HepG2 (cell line): ENCODE results near the gene AGRP. TPM values are rescaled to one million over a fixed set of nuclear protein-coding genes. Genes with fewer than 3 reads are reported as not detected.

Experiments used
- CHCHD3 ChIP-seq: sonication (generic); formaldehyde crosslinking; IDR thresholded peaks from 2 replicates; pipeline ENCODE4 v1.8.0; 2022; ENCODE audit warnings: mild to moderate bottlenecking, missing genetic modification reagents, moderate library complexity
- CHD4 ChIP-seq: fragments of 200-600 bp; sonication (generic); IDR thresholded peaks from 2 replicates; pipeline ENCODE4 v1.7.0; 2017; ENCODE audit warnings: mild to moderate bottlenecking, low read length, borderline replicate concordance
- FIP1L1 ChIP-seq: fragments of 200-400 bp; formaldehyde crosslinking; IDR thresholded peaks from 2 replicates; pipeline ENCODE4 v1.6.1; 2018; ENCODE audit warnings: low read depth, mild to moderate bottlenecking, low read length, moderate library complexity, borderline replicate concordance; ENCODE audit not compliant: insufficient read depth
- FOXC1 ChIP-seq: sonication (generic); formaldehyde crosslinking; IDR thresholded peaks from 2 replicates; pipeline ENCODE4 v1.8.0; 2022; ENCODE audit warnings: mild to moderate bottlenecking, missing genetic modification reagents, borderline replicate concordance
- FOXM1 ChIP-seq: sonication (generic); formaldehyde crosslinking; IDR thresholded peaks from 2 replicates; pipeline ENCODE4 v1.5.0; 2020; ENCODE audit warnings: missing genetic modification reagents
- HDAC6 ChIP-seq: fragments of 200-600 bp; sonication (generic); IDR thresholded peaks from 2 replicates; pipeline ENCODE4 v1.7.0; 2017; ENCODE audit warnings: mild to moderate bottlenecking, antibody characterized with exemption, low read length, low read depth
- KDM3A ChIP-seq: IDR thresholded peaks from 2 replicates; pipeline ENCODE4 v1.6.1; 2018; ENCODE audit warnings: low read depth, missing compliant biosample characterization
- MED1 ChIP-seq: sonication (generic); formaldehyde crosslinking; IDR thresholded peaks from 2 replicates; pipeline ENCODE4 v1.4.0; 2020; ENCODE audit warnings: missing genetic modification reagents
- NFATC3 ChIP-seq: sonication (generic); formaldehyde crosslinking; IDR thresholded peaks from 2 replicates; pipeline ENCODE4 v1.5.1; 2020; ENCODE audit warnings: mild to moderate bottlenecking, missing genetic modification reagents
- RXRB ChIP-seq: IDR thresholded peaks from 2 replicates; pipeline ENCODE4 v1.6.1; 2016; ENCODE audit warnings: borderline replicate concordance, missing genetic modification reagents, missing compliant biosample characterization
- SAP130 ChIP-seq: IDR thresholded peaks from 2 replicates; pipeline ENCODE4 v1.6.1; 2016; ENCODE audit warnings: low read depth
- SIX4 ChIP-seq: sonication (generic); formaldehyde crosslinking; IDR thresholded peaks from 2 replicates; pipeline ENCODE4 v1.4.0; 2020; ENCODE audit warnings: missing genetic modification reagents
- THAP11 ChIP-seq: IDR thresholded peaks from 2 replicates; pipeline ENCODE4 v1.6.1; 2016; ENCODE audit warnings: missing biosample characterization, missing genetic modification reagents
- ZBTB20 ChIP-seq: sonication (generic); formaldehyde crosslinking; IDR thresholded peaks from 2 replicates; pipeline ENCODE4 v1.8.1; 2023; ENCODE audit warnings: missing genetic modification reagents, low read depth, mild to moderate bottlenecking, borderline replicate concordance
- ZBTB7B ChIP-seq: sonication (generic); formaldehyde crosslinking; IDR thresholded peaks from 2 replicates; pipeline ENCODE4 v1.4.0; 2020; ENCODE audit warnings: missing genetic modification reagents
- ZNF737 ChIP-seq: sonication (generic); formaldehyde crosslinking; IDR thresholded peaks from 2 replicates; pipeline ENCODE4 v1.5.0; 2020; ENCODE audit warnings: missing genetic modification reagents, mild to moderate bottlenecking, borderline replicate concordance
- ZNF839 ChIP-seq: sonication (generic); formaldehyde crosslinking; IDR thresholded peaks from 2 replicates; pipeline ENCODE4 v1.4.0; 2020; ENCODE audit warnings: missing genetic modification reagents, mild to moderate bottlenecking, borderline replicate concordance
- ZSCAN25 ChIP-seq: sonication (generic); formaldehyde crosslinking; IDR thresholded peaks from 2 replicates; pipeline ENCODE4 v1.8.0; 2022; ENCODE audit warnings: mild to moderate bottlenecking, missing genetic modification reagents
- ZSCAN9 ChIP-seq: IDR thresholded peaks from 2 replicates; pipeline ENCODE4 v1.6.1; 2016; ENCODE audit warnings: borderline replicate concordance
- polyA plus RNA-seq, 8 experiments: library from polyadenylated mRNA; depleted of rRNA in 3 of 8; stranded (reverse) in 7 of 8; unstranded in 1 of 8; fragments of >200 nt; fragmentation: Illumina TruSeq in 4 of 8; extraction: Trizol in 4 of 8; gene quantifications; 2 replicates each; pipeline versions ENCODE4 v1.2.1 to v1.2.3, GENCODE V29; 2011 to 2016; ENCODE audit warnings: low read depth in 4 of 8, missing spikeins in 1 of 8, mixed read lengths in 1 of 8; ENCODE audit not compliant: insufficient read depth in 1 of 8
- total RNA-seq, 5 experiments: library from RNA; depleted of rRNA; stranded (reverse); fragments of >200 nt; fragmentation: Illumina TruSeq; extraction: Trizol; gene quantifications; 2 replicates each; pipeline ENCODE4 v1.2.3, GENCODE V29; 2016; ENCODE audit warnings: low read depth in 1 of 5
- TF ChIP-seq, protein P1 (sequence below): conservative IDR thresholded peaks from 2 replicates; pipeline ENCODE4 v1.6.1; 2018; ENCODE audit warnings: missing genetic modification reagents
- TF ChIP-seq, protein P2 (sequence below): sonication (generic); formaldehyde crosslinking; IDR thresholded peaks from 2 replicates; pipeline ENCODE4 v1.8.1; 2023; ENCODE audit warnings: missing genetic modification reagents, mild to moderate bottlenecking, borderline replicate concordance
- TF ChIP-seq, protein P3 (sequence below): sonication (generic); formaldehyde crosslinking; IDR thresholded peaks from 2 replicates; pipeline ENCODE4 v1.5.0; 2020; ENCODE audit warnings: mild to moderate bottlenecking, missing genetic modification reagents
- TF ChIP-seq, protein P4 (sequence below): IDR thresholded peaks from 2 replicates; pipeline ENCODE4 v1.6.1; 2016; ENCODE audit warnings: low read depth

The AGRP gene
- total and polyA plus RNA-seq, 2 of the 13 experiments (the other 11 are each of a cell fraction or from before 2014, with no cell fraction given) = not detected

GRCh38 chr16:67480833-67481560, 2.4 kb downstream of the AGRP start, which contains the start of gene ATP6V0D1 (continued):
- TF ChIP-seq, protein P1, sequence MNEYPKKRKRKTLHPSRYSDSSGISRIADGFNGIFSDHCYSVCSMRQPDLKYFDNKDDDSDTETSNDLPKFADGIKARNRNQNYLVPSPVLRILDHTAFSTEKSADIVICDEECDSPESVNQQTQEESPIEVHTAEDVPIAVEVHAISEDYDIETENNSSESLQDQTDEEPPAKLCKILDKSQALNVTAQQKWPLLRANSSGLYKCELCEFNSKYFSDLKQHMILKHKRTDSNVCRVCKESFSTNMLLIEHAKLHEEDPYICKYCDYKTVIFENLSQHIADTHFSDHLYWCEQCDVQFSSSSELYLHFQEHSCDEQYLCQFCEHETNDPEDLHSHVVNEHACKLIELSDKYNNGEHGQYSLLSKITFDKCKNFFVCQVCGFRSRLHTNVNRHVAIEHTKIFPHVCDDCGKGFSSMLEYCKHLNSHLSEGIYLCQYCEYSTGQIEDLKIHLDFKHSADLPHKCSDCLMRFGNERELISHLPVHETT (CRISPR knock-in tag) = peak; percentile 97
- TF ChIP-seq, protein P2, sequence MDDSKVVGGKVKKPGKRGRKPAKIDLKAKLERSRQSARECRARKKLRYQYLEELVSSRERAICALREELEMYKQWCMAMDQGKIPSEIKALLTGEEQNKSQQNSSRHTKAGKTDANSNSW (CRISPR knock-in tag) = no peak; the same call in 1 of the 2 replicates
- TF ChIP-seq, protein P3, sequence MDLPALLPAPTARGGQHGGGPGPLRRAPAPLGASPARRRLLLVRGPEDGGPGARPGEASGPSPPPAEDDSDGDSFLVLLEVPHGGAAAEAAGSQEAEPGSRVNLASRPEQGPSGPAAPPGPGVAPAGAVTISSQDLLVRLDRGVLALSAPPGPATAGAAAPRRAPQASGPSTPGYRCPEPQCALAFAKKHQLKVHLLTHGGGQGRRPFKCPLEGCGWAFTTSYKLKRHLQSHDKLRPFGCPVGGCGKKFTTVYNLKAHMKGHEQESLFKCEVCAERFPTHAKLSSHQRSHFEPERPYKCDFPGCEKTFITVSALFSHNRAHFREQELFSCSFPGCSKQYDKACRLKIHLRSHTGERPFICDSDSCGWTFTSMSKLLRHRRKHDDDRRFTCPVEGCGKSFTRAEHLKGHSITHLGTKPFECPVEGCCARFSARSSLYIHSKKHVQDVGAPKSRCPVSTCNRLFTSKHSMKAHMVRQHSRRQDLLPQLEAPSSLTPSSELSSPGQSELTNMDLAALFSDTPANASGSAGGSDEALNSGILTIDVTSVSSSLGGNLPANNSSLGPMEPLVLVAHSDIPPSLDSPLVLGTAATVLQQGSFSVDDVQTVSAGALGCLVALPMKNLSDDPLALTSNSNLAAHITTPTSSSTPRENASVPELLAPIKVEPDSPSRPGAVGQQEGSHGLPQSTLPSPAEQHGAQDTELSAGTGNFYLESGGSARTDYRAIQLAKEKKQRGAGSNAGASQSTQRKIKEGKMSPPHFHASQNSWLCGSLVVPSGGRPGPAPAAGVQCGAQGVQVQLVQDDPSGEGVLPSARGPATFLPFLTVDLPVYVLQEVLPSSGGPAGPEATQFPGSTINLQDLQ (CRISPR knock-in tag) = no peak
- TF ChIP-seq ZBTB20 (CRISPR knock-in tag) (no peak; the same call in 1 of the 2 replicates), ZNF839 (CRISPR knock-in tag) (peak; percentile 90), ZSCAN9 (CRISPR knock-in tag) (peak; percentile 92), ZNF737 (no peak), SIX4 (CRISPR knock-in tag) (peak; percentile 76), FOXC1 (CRISPR knock-in tag) (peak; percentile 78), HDAC6 (no peak), FIP1L1 (peak; percentile 65; the same call in 1 of the 2 replicates), MED1 (CRISPR knock-in tag) (peak; percentile 75), THAP11 (CRISPR knock-in tag) (peak; percentile 94), RXRB (CRISPR knock-in tag) (peak; percentile 69; the same call in 1 of the 2 replicates), KDM3A (peak; percentile 90; the same call in 1 of the 2 replicates), NFATC3 (CRISPR knock-in tag) (0 out of 2 replicates have a peak, but pooled peaks have one; percentile 91), CHD4 (no peak), ZSCAN25 (CRISPR knock-in tag) (no peak), FOXM1 (no peak; the same call in 1 of the 2 replicates), SAP130 (peak; percentile 100), ZBTB7B (CRISPR knock-in tag) (peak; percentile 62), CHCHD3 (CRISPR knock-in tag) (0 out of 2 replicates have a peak, but pooled peaks have one; percentile 27)
- TF ChIP-seq, protein P4, sequence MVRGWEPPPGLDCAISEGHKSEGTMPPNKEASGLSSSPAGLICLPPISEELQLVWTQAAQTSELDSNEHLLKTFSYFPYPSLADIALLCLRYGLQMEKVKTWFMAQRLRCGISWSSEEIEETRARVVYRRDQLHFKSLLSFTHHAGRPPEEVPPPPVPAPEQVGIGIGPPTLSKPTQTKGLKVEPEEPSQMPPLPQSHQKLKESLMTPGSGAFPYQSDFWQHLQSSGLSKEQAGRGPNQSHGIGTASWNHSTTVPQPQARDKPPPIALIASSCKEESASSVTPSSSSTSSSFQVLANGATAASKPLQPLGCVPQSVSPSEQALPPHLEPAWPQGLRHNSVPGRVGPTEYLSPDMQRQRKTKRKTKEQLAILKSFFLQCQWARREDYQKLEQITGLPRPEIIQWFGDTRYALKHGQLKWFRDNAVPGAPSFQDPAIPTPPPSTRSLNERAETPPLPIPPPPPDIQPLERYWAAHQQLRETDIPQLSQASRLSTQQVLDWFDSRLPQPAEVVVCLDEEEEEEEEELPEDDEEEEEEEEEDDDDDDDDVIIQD (CRISPR knock-in tag) = no peak
